Heart left ventricle (tissue), 16 donors: ENCODE results near the gene FA2H. TPM values are rescaled to one million over a fixed set of nuclear protein-coding genes. Genes with fewer than 3 reads are reported as not detected.

Source experiments
- ATAC-seq, 4 donors: fragments of 200-7000 bp; cut with Tn5 transposase; one replicate each; pipeline ENCODE4 v1.9.1; 2020 to 2022; ENCODE audit warnings: moderate library complexity in 4 of 4, mild to moderate bottlenecking in 3 of 4, moderate number of reproducible peaks in 1 of 4
- DNase-seq, 5 donors: peaks; one replicate each; pipeline ENCODE4 v3.0.0-alpha.2; 2020
- H3K27ac ChIP-seq, 12 donors: fragments of 200-600 bp; sonication (generic) in 4 of 12; one replicate each; pipeline versions ENCODE4 v1.5.0 to v1.8.0; 2016 to 2022; ENCODE audit warnings: mild to moderate bottlenecking in 2 of 12
- H3K27me3 ChIP-seq, 9 donors: fragments of 200-600 bp; sonication (generic) in 2 of 9; one replicate each; pipeline versions ENCODE4 v1.5.1 to v1.8.0; 2016 to 2022; ENCODE audit warnings: mild to moderate bottlenecking in 3 of 9
- H3K36me3 ChIP-seq, 9 donors: fragments of 200-600 bp; sonication (generic) in 2 of 9; one replicate each; pipeline versions ENCODE4 v1.5.0 to v1.8.0; 2018 to 2022; ENCODE audit warnings: mild to moderate bottlenecking in 2 of 9
- H3K4me1 ChIP-seq, 12 donors: fragments of 200-600 bp; sonication (generic) in 4 of 12; one replicate each; pipeline versions ENCODE4 v1.5.0 to v1.8.0; 2016 to 2022; ENCODE audit warnings: mild to moderate bottlenecking in 3 of 12
- H3K4me3 ChIP-seq, 12 donors: fragments of 200-600 bp; sonication (generic) in 4 of 12; one replicate each; pipeline versions ENCODE4 v1.5.0 to v1.8.0; 2017 to 2022; ENCODE audit warnings: mild to moderate bottlenecking in 9 of 12, moderate library complexity in 4 of 12
- H3K9me3 ChIP-seq, 12 donors: fragments of 200-600 bp; sonication (generic) in 4 of 12; one replicate each; pipeline versions ENCODE4 v1.5.0 to v1.8.0; 2016 to 2022; ENCODE audit warnings: mild to moderate bottlenecking in 1 of 12
- CTCF ChIP-seq, 12 donors: fragments of 200-600 bp; sonication (generic) in 4 of 12; IDR thresholded peaks; one replicate each; pipeline versions ENCODE4 v1.5.0 to v1.8.0; 2018 to 2022; ENCODE audit warnings: antibody characterized with exemption in 12 of 12, mild to moderate bottlenecking in 5 of 12
- POLR2A ChIP-seq, 2 donors: fragments of 450-650 bp; IDR thresholded peaks; one replicate each; pipeline ENCODE4 v1.6.1; 2017; ENCODE audit warnings: antibody characterized with exemption in 2 of 2, mild to moderate bottlenecking in 2 of 2, moderate library complexity in 2 of 2
- WGBS, 4 donors: extraction: QIAGEN DNeasy Blood & Tissue Kit in 2 of 4; methylation state at CpG; one replicate each; pipeline versions ENCODE4 v1.1.5 to v1.1.7; 2013 to 2018; 5-methylcytosine and 5-hydroxymethylcytosine counted together
- intact Hi-C, 10 donors: fragments of 100-400 bp; cut with DNase I; formaldehyde crosslinking; loops; one replicate each; pipeline versions ENCODE4 v1.11.1 to v1.14.2; 2022
- polyA plus RNA-seq, 2 donors: library from polyadenylated mRNA; stranded (reverse); fragments of 200-250 nt; gene quantifications; one replicate each; pipeline ENCODE4 v1.2.3, GENCODE V29; 2013
- total RNA-seq, 9 donors: library from RNA; depleted of rRNA in 2 of 9; stranded (reverse); fragments of >200 nt in 2 of 9; fragmentation: NEBNext Ultra II Directional in 3 of 9; extraction: Animal tissue kit (Norgen Biotek cat#: 25700) in 3 of 9; gene quantifications; one replicate each; pipeline versions ENCODE4 v1.1.0 to v1.2.4, GENCODE V29; 2016 to 2023
- donor health status: ischemic (EF 13 %, LVEDD 7.1; RV severe dilation, severe dysfunction).
- donor health status: healthy with polysubstance abuse.
- donor health status: DM: no; HTN: yes; CAD: no.
- donor health status: DM: no; HTN: no; CAD: no.
- donor health status: ischemic (EF 25% LVEDD 6.9; RV normal size, moderate dysfunction).
- donor health status: ischemic (EF 25% LVEDD 5.7; RV mildly dilated, moderate dysfunction).
- donor health status: healthy.
- donor health status: DM: yes; HTN: yes; CAD: no.
- donor health status: ischemic (EF 35%, LVEDD 5.7; RV mildly dilated, moderate dysfunction).
- donor health status: nonischemic (EF 11% LVEDD 7.7; RV severe dilation, severe dysfunction).
- donor health status: DM: yes; HTN: yes; CAD: no.
- donor health status: PGD.
- donor health status: ischemic (EF 29% LVEDD 5.4; RV normal size, mild dysfunction).
- donor health status: nonischemic (EF 23%, LVEDD 6.1; RV moderate dilation, normal function).

FA2H gene
- total and polyA plus RNA-seq, 11 donors, result 0.04 to 1.9 (median 0.39) TPM; not detected in 7

GRCh38 chr16:74721716-74722115 is 52.9 kb downstream of the FA2H start:
- 75 to 81% (median 76%) methylated on average over 11 of the region's 11 CpGs for WGBS, 4 donors
- no peak for ATAC-seq
- TF ChIP-seq CTCF (IDR thresholded peaks at IDR 0.05) (no peak), POLR2A (IDR thresholded peaks at IDR 0.05) (no peak)

GRCh38 chr16:74720579-74720978 is 54.0 kb downstream of the FA2H start:
- H3K4me1 ChIP-seq, result no peaks in the 10 kb centered on the region
- DNase-seq (no peak), ATAC-seq (no peak)
- H3K4me3 ChIP-seq, result no peak overlapping the region
- intact Hi-C loops, result no loop called here
- H3K27ac ChIP-seq, result no peak overlapping the region
- no peaks in the 10 kb centered on the region for H3K36me3 ChIP-seq
- H3K9me3 ChIP-seq, result no peaks in the 10 kb centered on the region
- 77 to 82% (median 80%) methylated on average over 5 of the region's 5 CpGs for WGBS, 4 donors
- no peak for TF ChIP-seq CTCF (IDR thresholded peaks at IDR 0.05)
- no peak for TF ChIP-seq POLR2A (IDR thresholded peaks at IDR 0.05)
- no peaks in the 10 kb centered on the region for H3K27me3 ChIP-seq

More at GRCh38 chr16:74721716-74722115, 52.9 kb downstream of the FA2H start:
- H3K4me1 ChIP-seq, result no peaks in the 10 kb centered on the region
- H3K27me3 ChIP-seq, result peaks cover 0 to 4% (median 0%) of the 10 kb centered on the region in 9 donors
- intact Hi-C loops, result no loop called here
- H3K27ac ChIP-seq, result no peak overlapping the region
- DNase-seq, result no peak
- no peaks in the 10 kb centered on the region for H3K36me3 ChIP-seq
- peaks cover 0 to 3% (median under 1%) of the 10 kb centered on the region in 12 donors for H3K9me3 ChIP-seq
- no peak overlapping the region for H3K4me3 ChIP-seq

- 87 to 93% (median 91%) methylated on average over 24 to 27 of the region's 27 CpGs for WGBS, 4 donors
- ATAC-seq, result no peak
- H3K4me1 ChIP-seq, result no peaks in the 10 kb centered on the region
- no peaks in the 10 kb centered on the region for H3K9me3 ChIP-seq
- H3K27ac ChIP-seq, result no peak overlapping the region
- TF ChIP-seq POLR2A (IDR thresholded peaks at IDR 0.05) (no peak), CTCF (IDR thresholded peaks at IDR 0.05) (no peak)
- no peak for DNase-seq
- intact Hi-C loops, result loop anchor here in 2 of 10 donors (10.0 kb wide), 2 partner anchors 396 to 406 kb away; partner anchors contain the start of gene LDHD (in 1 of the 2)
- no peaks in the 10 kb centered on the region for H3K36me3 ChIP-seq
- no peaks in the 10 kb centered on the region for H3K27me3 ChIP-seq
- H3K4me3 ChIP-seq, result no peak overlapping the region
Measured at GRCh38 chr16:74718741-74719610, 55.6 kb downstream of the FA2H start.

GRCh38 chr16:74718140-74718539 is 56.5 kb downstream of the FA2H start:
- WGBS, 4 donors, result 87 to 90% (median 89%) methylated on average over 13 of the region's 13 CpGs
- no peaks in the 10 kb centered on the region for H3K9me3 ChIP-seq
- no peak for TF ChIP-seq CTCF (IDR thresholded peaks at IDR 0.05)
- no peak for TF ChIP-seq POLR2A (IDR thresholded peaks at IDR 0.05)
- no peaks in the 10 kb centered on the region for H3K36me3 ChIP-seq
- no peak overlapping the region for H3K4me3 ChIP-seq
- DNase-seq, result no peak
- intact Hi-C loops, result loop anchor here in 2 of 10 donors (10.0 kb wide), 2 partner anchors 397 to 407 kb away; partner anchors contain the start of gene LDHD (in 1 of the 2)
- ATAC-seq, result no peak
- H3K4me1 ChIP-seq, result no peaks in the 10 kb centered on the region
- no peak overlapping the region for H3K27ac ChIP-seq
- H3K27me3 ChIP-seq, result no peaks in the 10 kb centered on the region
